ENCODE results near the gene NDFIP2. TPM values are rescaled to one million over a fixed set of nuclear protein-coding genes. Genes with fewer than 3 reads are reported as not detected.

Gene NDFIP2
- total and polyA plus RNA-seq, 10 donors: 2.1 to 27.3 (median 14.0) TPM

DNA sequence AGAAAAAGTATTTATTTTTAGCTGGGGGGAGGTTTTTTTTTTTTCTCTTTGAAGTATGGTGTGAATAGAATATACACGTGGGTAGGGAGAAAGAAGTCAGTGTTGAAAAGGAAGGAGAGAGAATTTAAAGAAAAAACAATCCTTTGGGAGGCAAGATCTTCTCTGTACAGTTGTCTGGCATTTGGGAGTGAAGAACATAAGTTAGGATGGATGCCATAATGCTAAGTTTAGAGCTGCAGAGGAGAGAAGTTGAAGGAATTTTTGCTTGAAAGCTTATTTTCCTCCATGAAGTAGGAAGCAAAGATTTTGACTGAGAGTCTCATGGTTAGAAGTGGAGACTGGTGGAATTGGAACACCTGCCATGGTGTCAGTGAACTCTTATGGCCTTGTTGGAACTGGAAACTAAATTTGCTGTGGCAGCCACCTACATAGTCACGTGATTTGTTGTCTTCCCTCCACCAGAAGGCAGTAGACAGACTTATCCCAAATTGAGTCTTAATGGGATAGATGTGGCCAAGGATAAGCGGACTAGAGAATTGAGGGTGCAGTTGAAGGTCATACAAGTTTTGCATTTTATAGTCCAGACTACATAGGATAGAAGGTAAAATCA is 22.0 kb downstream of the NDFIP2 start:
- no peaks in the 10 kb centered on the region for H3K36me3 ChIP-seq
- H3K27ac ChIP-seq: no peak overlapping the region
- no peak for DNase-seq
- no peaks in the 10 kb centered on the region for H3K4me1 ChIP-seq
- WGBS, 5 donors: 58 to 73% (median 69%) methylated on average over 3 of the region's 3 CpGs
- TF ChIP-seq CTCF (IDR thresholded peaks at IDR 0.05 in 8 of 11, conservative IDR thresholded peaks at IDR 0.05 in 3 of 11) (no peak), POLR2AphosphoS5 (IDR thresholded peaks at IDR 0.05) (no peak), POLR2A (IDR thresholded peaks at IDR 0.05) (no peak)
- intact Hi-C loops (cut with DNase I; ENCODE audit: low total_unique reads): no loop called here
- H3K9me3 ChIP-seq: no peaks in the 10 kb centered on the region
- H3K27me3 ChIP-seq (replicated peaks in 1 of 7): no peaks in the 10 kb centered on the region
- H3K4me3 ChIP-seq: no peak overlapping the region

DNA sequence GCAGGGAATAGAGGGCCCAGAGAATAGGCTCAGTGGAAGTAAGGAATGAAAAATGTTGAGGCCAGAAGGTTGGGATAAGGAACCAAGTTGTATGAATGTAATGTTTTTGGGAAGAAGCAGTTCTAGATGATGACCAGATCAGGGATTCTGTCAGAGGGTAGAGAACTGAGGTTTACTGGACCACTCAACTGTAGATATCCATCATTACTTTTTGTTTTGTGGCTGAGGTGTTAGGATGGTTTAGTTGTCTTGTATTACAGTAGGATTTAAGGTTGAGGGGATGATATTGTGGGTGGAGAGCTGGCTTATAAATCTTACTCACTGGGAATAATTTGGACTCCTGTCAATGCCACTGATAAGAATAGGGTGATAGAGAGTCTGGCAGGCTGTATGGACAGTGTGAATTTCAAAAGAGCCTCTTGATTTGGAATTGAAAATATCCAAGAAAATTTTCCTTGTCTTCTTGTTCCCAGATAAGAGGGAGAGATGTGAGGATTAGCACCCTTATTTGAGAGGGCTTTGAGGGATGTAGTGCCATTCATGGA is 22.6 kb downstream of the NDFIP2 start:
- H3K4me3 ChIP-seq: no peak overlapping the region
- intact Hi-C loops (cut with DNase I; ENCODE audit: low total_unique reads): no loop called here

GRCh38 chr13:79508224-79508961 is 27.4 kb downstream of the NDFIP2 start:
- TF ChIP-seq POLR2A (IDR thresholded peaks at IDR 0.05) (no peak), CTCF (IDR thresholded peaks at IDR 0.05 in 8 of 11, conservative IDR thresholded peaks at IDR 0.05 in 3 of 11) (no peak), POLR2AphosphoS5 (IDR thresholded peaks at IDR 0.05) (no peak)
- intact Hi-C loops (cut with DNase I; ENCODE audit: low total_unique reads): no loop called here
- no peaks in the 10 kb centered on the region for H3K36me3 ChIP-seq
- H3K4me3 ChIP-seq: no peak overlapping the region
- 86 to 92% (median 89%) methylated on average over 6 of the region's 6 CpGs for WGBS, 5 donors
- peaks cover 0 to 5% (median 0%) of the 10 kb centered on the region in 6 donors for H3K4me1 ChIP-seq
- no peak overlapping the region for H3K27ac ChIP-seq
- DNase-seq: no peak
- no peaks in the 10 kb centered on the region for H3K9me3 ChIP-seq
- no peaks in the 10 kb centered on the region for H3K27me3 ChIP-seq (replicated peaks in 1 of 7)

More for the DNA sequence above, 22.6 kb downstream of the NDFIP2 start:
- TF ChIP-seq POLR2A (IDR thresholded peaks at IDR 0.05): no peak
- no peak for TF ChIP-seq CTCF (IDR thresholded peaks at IDR 0.05 in 8 of 11, conservative IDR thresholded peaks at IDR 0.05 in 3 of 11)
- TF ChIP-seq POLR2AphosphoS5 (IDR thresholded peaks at IDR 0.05): no peak
- Histone ChIP-seq H3K4me1 (no peaks in the 10 kb centered on the region), H3K27me3 (replicated peaks in 1 of 7) (no peaks in the 10 kb centered on the region), H3K36me3 (no peaks in the 10 kb centered on the region), H3K9me3 (no peaks in the 10 kb centered on the region), H3K27ac (no peak overlapping the region)
- no peak for DNase-seq

DNA sequence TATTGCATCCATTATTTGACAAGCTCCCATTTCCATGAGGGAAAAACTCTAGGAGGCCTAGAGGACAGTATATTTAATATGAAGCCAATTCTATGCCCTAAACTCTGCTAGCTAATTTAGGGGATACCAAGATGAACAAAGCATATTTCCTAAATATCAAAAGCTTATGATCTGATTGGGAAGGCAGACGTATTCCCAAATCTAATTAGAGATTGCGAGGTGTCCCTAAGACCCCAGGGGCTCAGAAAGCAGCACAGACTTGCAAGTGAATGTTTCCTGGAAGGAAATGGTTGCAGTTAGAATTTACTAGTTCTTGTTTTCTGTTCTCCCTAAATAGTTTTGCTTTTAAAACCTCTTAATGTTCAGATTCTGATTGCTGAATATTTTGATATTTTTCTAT is 30.7 kb downstream of the NDFIP2 start:
- Histone ChIP-seq H3K27me3 (replicated peaks in 1 of 7) (no peaks in the 10 kb centered on the region), H3K4me1 (peaks cover 0 to 5% (median under 1%) of the 10 kb centered on the region in 6 donors), H3K9me3 (no peaks in the 10 kb centered on the region), H3K36me3 (no peaks in the 10 kb centered on the region), H3K4me3 (no peak overlapping the region), H3K27ac (no peak overlapping the region)
- WGBS, 5 donors: 44 to 59% (median 50%) methylated on average over 2 of the region's 2 CpGs
- intact Hi-C loops (cut with DNase I; ENCODE audit: low total_unique reads): no loop called here
- DNase-seq: no peak
- TF ChIP-seq CTCF (IDR thresholded peaks at IDR 0.05 in 8 of 11, conservative IDR thresholded peaks at IDR 0.05 in 3 of 11) (no peak), POLR2AphosphoS5 (IDR thresholded peaks at IDR 0.05) (no peak), POLR2A (IDR thresholded peaks at IDR 0.05) (no peak)

Data from spleen (tissue), 11 donors.